IPS DF 19.7 (cell line): ENCODE data around the gene ACVR1C.
"Not testable (repeated sequence)": the region's sequence is repeated elsewhere in the genome, so short reads cannot be mapped to it uniquely, and the experiment has no call there.

Experiments used
- DNase-seq: peaks from one replicate; pipeline ENCODE4 v3.0.0-alpha.2; 2013; ENCODE audit warnings: low read depth, low spot score

The ACVR1C gene

DNA sequence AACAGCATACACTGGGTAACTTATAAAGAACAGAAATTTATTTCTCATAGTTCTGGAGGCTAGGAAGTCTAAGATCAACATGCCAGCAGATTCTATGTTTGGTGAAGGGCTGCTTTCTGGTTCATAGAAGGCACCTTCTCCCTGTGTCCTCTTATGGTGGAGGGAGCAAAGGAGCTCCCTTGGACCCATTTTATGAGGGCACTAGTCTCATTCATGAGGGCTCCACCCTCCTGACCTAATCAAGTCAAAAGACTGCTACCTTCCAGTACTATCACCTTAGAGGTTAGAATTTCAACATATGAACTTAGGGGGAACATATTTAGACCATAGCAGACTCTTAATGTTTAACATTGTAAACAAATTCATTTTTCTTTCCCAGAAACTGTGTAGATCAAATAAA is 54.5 kb downstream of the ACVR1C start:
- no peak for DNase-seq

DNA sequence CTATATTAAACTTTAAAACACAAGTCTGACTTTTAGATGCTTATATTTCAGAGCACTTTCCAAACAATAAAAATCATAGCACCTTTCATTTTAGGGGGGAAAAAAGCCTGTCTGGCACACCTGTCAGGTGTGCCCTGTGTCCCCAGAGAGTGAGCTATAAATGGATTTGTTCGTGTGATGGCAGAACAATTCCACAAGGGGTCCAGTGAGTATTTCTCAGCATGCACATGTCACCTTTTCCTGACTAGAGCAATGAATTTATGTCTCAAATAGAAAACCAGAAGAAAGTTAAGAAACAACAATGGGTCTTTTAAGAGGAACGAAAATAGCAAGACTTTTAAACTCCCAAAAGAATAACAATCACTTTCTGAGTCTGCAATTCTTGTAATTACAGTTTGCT is 55.9 kb downstream of the ACVR1C start:
- DNase-seq, result no peak

DNA sequence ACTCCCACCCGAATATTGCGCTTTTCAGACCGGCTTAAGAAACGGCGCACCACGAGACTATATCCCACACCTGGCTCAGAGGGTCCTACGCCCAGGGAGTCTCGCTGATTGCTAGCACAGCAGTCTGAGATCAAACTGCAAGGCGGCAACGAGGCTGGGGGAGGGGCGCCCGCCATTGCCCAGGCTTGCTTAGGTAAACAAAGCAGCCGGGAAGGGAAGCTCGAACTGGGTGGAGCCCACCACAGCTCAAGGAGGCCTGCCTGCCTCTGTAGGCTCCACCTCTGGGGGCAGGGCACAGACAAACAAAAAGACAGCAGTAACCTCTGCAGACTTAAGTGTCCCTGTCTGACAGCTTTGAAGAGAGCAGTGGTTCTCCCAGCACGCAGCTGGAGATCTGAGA is 62.0 kb downstream of the ACVR1C start:
- not testable (repeated sequence) for DNase-seq

DNA sequence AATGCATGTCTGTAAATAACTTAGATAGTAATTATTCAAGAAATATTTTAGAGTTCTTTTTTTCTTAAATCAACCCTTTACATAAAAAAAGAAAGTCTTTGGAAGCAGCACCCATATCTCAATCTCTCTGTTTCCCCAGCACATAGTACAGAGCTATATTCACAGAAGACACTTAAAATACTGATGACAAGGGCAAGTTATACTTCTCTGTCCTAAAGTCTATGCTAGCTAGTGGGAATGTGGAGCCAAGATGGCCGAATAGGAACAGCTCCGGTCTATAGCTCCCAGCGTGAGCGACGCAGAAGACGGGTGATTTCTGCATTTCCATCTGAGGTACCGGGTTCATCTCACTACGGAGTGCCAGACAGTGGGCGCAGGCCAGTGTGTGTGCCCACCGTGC is 62.6 kb downstream of the ACVR1C start:
- DNase-seq, result not testable (repeated sequence)

DNA sequence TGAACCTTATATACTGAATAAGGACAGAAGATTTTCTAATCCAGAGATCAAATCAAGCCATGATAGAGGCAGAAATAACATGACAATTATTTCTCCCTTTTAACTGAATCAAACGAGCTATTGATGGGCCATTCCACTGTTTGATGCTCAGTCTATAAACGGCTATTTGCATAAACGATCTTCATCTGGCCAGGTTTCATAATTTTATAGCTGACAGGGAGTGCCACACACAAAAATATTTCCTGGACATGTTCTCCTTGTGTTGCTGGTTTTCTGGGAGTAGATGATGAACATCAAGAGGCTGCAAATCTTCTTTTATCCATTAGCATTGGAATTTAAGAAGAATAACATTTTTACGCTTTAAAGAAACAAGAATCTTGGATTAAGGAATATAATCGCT is 63.1 kb downstream of the ACVR1C start:
- DNase-seq, result no peak

DNA sequence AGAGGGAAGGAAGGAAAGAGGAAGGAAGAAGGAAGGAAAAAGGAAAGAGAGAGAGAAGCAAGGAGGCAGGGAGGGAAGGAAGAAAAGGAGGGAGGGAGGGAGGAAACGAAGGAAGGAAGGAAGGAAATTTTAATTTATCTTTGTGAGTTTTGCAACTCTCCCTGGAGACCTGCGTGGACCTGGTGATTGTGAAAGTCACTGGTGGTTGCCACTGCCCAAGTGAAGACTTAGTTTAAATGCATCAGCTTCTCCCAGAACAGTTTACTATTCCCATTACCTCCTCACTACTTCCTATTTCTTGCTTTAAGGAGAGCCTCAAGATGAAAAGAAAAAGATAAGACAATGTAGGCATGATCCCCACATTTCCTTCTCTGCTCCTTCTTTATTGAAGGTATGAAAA is 68.8 kb downstream of the ACVR1C start:
- no peak for DNase-seq

DNA sequence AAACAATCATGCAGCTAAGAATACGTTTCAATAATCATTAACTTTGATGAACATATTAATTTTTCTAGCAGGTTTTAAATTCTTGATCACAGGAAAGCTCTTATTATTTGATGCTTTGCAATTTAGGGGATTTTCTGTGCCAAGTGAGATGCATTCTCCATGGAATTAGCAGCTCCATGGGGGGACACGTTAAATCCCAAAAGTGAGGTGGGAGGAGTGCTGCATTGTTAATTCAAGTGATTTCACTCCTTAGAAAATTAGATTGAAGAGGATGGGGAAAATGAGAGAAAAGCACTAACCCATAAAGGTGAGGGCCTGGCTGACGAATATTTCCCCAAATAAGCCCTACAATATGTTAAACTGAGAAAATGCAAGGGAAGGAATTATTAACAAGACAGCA is 69.2 kb downstream of the ACVR1C start:
- DNase-seq, result no peak

DNA sequence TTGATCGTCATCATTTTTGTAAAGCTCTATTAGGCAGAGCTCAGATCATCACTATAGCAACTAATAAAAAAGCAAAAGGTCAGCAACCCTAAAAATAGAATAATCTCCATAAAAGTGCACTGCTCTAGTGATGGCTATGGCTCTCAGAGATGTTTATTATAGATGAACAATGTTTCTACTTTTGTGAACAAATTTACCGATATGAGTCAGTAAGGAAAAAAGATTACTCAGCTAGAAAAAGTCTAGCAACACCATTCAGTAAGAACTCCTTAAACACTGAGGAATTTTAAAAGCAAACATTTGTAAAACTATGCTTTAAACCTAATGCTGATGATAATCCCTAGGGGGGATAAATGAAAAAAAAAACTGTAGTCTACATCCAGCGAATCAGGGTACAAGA is 69.6 kb downstream of the ACVR1C start:
- no peak for DNase-seq

DNA sequence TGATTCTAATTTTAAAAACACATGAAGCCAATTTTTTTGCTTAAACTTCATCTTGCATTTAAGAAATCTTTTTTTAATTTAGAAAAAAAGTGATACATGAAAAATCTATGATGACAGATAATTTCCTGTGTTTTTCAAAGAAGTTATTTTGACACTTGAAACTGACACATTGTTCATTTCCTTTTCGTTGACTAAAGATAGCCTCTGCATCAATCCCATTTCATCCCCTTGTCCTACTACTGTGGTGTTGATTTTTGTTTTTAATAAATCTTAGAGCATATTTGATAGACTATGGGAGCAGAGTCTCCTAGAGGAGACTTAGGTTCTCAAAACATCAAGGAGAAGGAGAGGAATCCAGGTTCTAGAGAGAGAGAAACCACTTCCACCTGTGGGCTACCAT is 70.9 kb downstream of the ACVR1C start:
- no peak for DNase-seq

DNA sequence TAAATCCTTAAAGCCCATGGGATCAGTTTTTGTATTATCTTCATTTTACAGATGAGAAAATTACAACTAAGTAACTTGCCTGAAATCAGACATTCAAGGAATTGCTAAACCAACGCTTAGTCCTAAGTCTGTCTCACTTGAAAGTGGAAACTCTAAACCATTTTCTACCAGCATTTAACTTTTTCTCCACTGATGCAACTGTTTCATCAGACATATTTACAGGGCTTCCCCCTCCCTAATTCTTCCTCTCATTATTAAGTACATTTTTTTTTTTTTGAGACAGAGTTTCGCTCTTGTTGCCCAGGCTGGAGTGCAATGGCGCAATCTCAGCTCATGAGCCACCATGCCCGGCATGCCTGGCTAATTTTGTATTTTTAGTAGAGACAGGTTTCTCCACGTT is 88.6 kb downstream of the ACVR1C start:
- no peak for DNase-seq

DNA sequence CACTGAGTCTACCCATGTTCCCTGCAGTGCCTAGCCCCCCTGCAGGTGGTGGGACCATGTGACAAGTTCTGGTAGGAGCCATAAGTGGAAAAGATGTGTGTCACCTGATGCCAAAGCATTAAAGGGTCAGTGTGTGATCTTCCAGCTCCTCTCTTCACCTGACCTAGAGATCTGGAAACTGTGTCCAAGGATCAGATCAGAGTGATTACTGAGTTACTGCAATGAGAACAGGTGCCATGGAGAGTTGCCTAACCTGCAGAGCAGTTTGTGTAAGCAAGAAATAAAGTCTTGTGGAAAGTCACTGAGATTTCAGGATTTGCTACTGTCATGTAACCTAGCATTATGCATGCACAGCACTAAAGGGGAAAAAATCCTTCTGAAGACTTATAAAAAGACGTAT is 90.6 kb downstream of the ACVR1C start:
- no peak for DNase-seq

DNA sequence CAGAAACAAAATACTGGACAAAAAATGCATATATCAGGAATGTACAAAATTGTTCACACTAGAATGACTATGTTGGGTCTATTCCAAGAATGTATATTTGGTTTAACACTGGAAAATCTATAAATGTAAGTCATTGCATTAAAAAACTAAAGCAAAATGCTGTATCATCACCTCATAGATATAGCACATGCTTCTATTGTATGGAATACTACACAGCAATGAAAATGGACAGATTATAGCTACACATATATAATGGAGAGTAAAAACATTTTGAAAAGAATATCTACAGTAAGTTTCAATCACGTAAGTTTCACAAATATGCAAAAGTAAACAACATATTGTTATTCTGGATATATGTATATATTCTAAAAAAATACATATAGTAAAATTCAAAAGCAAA is 91.8 kb downstream of the ACVR1C start:
- DNase-seq, result no peak

DNA sequence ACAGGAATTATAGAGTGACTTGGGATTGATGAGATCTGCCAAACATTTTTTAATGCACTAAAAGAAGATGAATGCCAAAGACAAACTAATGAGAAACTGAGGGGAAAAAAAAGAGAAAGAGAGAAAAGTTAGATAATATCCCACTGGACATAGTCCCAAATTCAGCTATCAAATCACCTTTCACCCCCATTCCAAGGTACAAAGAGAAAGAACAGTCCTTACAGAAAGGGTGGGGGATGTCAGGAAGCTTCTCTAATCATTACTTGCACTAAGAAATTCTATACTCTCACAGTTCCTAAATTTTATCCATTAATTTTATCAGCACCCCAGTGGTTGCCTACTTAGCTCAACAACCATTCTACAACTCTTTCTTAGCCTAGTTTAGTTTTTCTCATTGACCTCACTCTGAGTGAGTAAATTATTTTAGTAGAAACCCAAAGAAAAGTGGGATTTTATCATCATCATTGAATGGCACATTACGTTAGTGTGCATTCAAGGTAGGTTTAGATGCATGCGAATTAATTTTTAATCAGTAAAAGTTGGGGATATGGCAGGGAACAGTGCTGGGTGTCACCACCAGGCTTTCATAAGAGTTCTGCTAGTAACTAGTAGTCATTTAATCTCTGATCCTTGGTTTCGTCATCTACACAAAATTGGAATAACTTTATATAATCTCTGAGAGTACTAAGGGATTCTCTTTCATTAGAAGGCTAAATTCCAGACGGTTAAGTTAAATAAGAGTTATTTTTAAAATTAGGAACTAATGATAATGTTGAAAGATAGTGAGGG is 99.5 kb downstream of the ACVR1C start:
- DNase-seq, result no peak

DNA sequence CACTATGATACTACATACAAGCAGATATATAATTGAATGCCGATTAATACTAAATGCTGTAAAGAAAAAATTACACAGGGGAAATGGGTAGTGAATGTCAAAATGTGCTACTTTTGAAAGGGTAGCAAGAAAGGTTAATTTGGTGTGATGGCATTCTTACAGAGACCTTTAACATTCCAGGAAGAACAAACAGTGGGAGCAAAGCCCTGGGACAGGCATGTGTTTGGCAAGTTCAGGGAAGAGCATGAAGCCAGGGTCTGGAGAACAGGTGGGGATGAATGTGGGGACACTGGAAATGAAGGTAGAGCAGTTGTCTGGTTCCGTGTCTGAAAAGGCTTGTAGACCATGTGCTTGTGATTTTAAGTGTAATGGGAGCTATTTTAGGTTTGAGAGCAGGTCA is 102.6 kb downstream of the ACVR1C start:
- no peak for DNase-seq

DNA sequence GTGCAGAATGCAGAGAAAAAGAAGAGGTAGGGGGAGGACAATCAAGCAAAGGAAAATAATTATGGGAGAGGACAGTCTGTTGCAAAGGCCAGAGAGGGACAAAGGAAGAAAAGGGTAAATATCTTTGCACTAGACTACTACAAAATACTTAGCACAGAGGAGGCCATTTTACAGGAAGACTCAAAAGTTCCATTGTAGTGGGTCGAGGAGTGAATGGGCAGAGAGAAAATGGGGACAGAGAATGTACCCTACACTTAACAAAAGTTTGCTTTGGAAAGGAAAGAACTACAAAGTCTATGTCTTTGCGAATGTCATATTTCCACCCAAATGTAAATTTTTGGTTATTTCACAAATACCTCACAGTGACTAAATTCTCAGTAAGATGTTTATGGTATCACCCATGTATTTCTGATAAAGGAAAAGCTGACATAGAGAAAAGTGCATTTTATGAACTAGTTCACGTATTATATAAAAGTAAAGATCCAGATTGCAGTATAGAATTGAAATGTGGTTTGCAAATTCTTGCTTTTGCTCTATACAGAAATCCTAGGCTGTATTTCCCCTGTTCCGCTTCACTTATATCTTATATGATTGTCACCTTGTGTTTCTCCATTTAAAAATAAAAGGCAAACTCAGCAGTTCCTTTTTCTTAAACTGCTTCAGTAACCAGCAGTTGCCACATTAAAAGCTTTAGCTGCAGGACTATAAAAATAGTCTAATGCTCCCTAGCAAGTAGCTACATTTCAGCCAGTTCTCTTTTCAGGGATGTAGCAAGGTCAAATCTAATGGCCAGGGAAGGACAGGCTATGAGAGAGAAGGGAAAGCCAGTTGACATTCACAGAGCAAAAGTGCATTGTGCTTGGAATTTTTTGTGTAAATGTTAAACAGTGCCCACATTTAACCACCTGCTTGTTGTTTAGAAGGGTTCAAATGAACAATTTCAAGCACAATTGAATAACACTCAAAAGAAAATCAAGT is 105.1 kb downstream of the ACVR1C start:
- no peak for DNase-seq

DNA sequence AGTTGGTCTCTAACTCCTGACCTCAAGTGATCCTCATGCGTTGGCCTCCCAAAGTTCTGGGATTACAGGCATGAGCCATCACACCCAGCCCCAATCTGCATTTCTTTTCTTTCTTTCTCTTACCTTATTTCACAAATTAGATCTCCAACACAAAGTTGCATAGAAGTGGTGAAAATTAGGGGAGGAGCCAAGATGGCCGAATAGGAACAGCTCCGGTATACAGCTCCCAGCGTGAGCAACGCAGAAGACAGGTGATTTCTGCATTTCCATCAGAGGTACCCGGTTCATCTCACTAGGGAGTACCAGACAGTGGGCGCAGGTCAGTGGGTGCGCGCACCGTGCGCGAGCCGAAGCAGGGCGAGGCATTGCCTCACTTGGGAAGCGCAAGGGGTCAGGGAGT is 113.7 kb downstream of the ACVR1C start:
- DNase-seq, result not testable (repeated sequence)

DNA sequence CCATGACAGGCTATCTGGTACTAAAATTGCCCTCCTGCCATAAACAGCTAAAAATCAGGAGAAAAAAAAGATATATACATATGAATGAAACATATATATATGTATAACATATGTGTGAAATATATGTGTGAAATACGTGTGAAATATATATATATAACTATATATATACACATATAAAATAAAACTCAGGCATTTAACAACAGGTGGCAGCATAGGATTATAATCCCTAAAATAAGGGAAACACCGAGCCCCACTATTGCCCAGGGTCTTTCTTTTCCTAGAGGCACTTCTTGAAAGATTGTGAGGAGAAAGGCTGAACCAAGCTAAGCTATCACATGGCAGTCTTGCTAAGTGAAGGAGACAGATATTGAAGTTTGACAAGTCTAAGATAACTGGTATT is 118.9 kb downstream of the ACVR1C start:
- no peak for DNase-seq

DNA sequence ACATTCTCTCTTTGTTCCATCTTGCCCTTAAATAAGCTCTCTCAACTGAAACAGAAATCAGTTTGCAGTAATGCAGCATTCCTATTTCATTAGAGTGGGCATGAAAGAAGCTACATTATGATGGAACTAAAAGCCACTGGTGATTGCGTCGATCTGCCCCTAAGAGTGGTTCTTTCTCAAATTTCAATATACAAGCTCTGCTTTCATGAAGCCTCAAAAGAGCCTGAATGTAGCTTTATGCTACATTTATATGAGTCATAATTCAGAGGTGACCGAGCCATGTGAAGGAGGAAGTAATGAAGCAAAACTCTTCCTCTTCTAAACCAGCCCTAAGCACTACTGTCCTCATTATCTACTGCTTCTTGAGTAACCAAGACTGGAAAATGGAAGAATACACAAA is 120.0 kb downstream of the ACVR1C start:
- no peak for DNase-seq

DNA sequence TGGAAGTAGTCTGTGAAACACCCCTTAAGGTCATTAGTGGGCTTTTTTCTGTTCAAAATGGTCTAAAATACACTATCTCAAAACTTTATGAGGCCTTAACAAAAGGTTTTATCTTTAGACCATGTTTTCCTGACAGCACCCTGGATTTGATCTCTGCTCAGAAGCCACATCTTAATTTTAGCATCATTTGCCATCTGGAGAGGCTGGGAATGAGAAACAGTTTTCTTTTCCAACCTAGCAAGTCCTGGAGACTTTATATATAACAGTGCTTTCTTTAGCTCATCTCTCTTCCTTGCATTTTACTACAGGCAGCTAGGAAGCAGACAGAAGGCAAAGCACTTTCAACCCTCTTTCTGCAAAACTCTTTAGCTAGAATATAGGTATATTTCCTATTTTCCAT is 122.1 kb downstream of the ACVR1C start:
- DNase-seq, result no peak

DNA sequence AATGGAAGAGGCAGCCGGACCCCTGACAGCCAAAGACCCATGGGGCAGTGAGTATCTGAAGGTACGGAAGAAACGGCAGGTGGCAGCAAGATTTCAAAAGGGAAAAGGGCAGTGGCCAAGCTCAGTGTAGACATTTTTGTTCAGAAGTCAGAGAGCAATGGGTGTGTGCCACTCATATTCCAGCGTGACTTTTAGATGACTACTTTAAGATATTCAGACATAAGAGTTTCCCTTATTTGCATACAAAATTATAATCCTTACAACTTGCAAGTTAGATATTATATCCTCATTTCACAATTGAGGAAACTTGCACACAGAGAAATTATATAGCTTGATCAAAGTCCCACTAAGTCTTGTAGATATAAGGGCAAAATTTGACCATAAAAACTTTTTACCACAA is 124.0 kb downstream of the ACVR1C start:
- no peak for DNase-seq

DNA sequence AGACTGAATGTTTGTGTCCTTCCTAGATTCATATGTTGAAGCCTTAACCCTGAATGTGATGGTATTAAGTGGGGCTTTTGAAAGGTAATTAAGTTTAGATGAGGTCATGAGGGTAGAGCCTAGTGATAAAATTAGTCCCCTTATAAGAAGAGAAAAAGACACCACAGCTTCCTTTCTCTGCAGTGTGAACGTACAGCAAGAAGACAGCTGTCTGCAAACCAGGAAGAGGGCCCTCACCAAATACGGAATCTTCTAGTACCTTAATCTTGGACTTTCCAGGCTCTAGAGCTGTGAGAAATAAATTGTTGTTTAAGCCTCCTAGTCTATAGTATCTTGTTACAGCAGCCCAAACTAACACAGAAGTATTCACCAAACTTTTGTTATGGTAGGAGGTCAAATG is 127.6 kb downstream of the ACVR1C start:
- DNase-seq, result no peak

DNA sequence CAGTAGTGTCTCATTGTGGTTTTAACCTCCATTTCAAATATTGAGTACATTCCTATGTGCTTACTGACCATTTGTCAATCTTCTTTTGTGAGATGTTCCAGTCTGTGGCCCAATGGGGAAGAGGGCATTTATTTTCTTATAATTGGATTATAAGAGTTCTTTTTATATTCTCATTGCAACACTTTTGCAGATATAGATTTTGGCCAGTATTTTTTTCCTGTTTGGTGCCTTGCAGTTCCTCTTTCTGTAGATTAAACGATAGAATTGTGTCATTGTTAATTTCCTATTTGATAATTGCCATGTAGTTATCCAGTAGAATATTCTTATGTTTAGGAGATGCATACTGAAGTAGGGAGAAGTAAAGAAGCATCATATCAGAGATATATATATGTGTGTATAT is 128.3 kb downstream of the ACVR1C start:
- no peak for DNase-seq

DNA sequence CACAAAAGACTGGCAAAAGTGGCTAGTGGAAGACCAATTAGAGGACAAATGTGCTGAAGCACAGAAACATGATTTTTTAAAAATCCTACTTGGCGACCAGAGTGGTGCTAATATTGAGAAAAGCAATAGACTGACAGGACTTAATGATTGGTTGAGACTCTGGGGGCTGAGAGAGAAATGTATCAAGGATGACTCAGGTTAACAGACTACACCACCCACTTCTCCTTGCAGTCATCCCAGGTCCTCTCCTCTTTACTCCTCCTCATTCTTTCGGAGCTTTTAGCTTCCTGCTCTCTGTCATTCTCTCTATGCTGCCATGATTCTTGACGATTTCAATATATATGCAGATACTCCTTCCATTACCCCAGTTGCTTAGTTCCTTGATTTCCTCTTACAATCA is 130.2 kb downstream of the ACVR1C start:
- no peak for DNase-seq
